ENCODE measurements around the gene UNKL. TPM values are rescaled to one million over a fixed set of nuclear protein-coding genes. Genes with fewer than 3 reads are reported as not detected.

Gene UNKL
- total and polyA plus RNA-seq, 2 of the 8 experiments (the other 6 are each of a cell fraction or from before 2014, with no cell fraction given), result 25.1 to 31.8 TPM

GRCh38 chr16:1395444-1396031, 19.0 kb downstream of the UNKL start:
- no peaks in the 10 kb centered on the region for H3K23me2 ChIP-seq (ENCODE audit: low read depth, low read length)
- H3K9ac ChIP-seq (replicated peaks in 1 of 4; ENCODE audit: extremely low read depth in 1 of 4, low read depth in 3 of 4, low read length in 3 of 4), result no peak overlapping the region
- H3K4me2 ChIP-seq (ENCODE audit: insufficient read depth in 1 of 2, low read depth in 2 of 2, low read length in 2 of 2), result no peak overlapping the region
- no peaks in the 10 kb centered on the region for H3K27me3 ChIP-seq (replicated peaks in 1 of 4; ENCODE audit: control insufficient read depth in 3 of 4, extremely low read depth in 1 of 4, insufficient read depth in 3 of 4, low read length in 3 of 4)
- no peak overlapping the region for H3K56ac ChIP-seq (replicated peaks; ENCODE audit: insufficient read length, low read depth, low read length)
- H4K91ac ChIP-seq (replicated peaks; ENCODE audit: insufficient read length, low read length), result no peak overlapping the region
- H2AK5ac ChIP-seq (ENCODE audit: low read depth, low read length), result no peak overlapping the region
- H3K79me2 ChIP-seq (ENCODE audit: control insufficient read depth in 1 of 2, insufficient read depth in 2 of 2, low read length in 2 of 2), result no peaks in the 10 kb centered on the region
- ChIA-PET POLR2A (ENCODE audit: partially characterized antibody) (no interaction called here), CTCF (ENCODE audit: partially characterized antibody) (no interaction called here)
- no peak overlapping the region for H2BK5ac ChIP-seq (ENCODE audit: low read depth, low read length)
- no peak overlapping the region for H3K14ac ChIP-seq (ENCODE audit: insufficient read length)
- H2BK20ac ChIP-seq (ENCODE audit: low read length), result no peak overlapping the region
- H2BK120ac ChIP-seq (replicated peaks; ENCODE audit: low read depth, low read length), result no peak overlapping the region
- H3K4me3 ChIP-seq (ENCODE audit: extremely low read depth in 1 of 4, insufficient read depth in 2 of 4, low read depth in 3 of 4, low read length in 4 of 4), result no peak overlapping the region
- no peaks in the 10 kb centered on the region for H3K4me1 ChIP-seq (replicated peaks in 1 of 4; ENCODE audit: control insufficient read depth in 3 of 4, insufficient read depth in 4 of 4, low read length in 3 of 4)
- WGBS, 2 experiments (ENCODE audit: extremely low coverage in 1 of 2, insufficient coverage in 1 of 2, insufficient read length in 1 of 2, insufficient replicate concordance in 2 of 2, low coverage in 1 of 2, low lambda C conversion rate in 2 of 2, missing lambda C conversion rate in 1 of 2), result 93% methylated on average over 20 of the region's 22 CpGs; no CpG with 5 or more reads in 1 of the 2 experiments
- no peak overlapping the region for H2AFZ ChIP-seq (ENCODE audit: low read length)
- H2BK15ac ChIP-seq (ENCODE audit: low read length), result no peak overlapping the region
- H3K79me1 ChIP-seq (ENCODE audit: low read depth, low read length), result no peaks in the 10 kb centered on the region
- H4K8ac ChIP-seq (ENCODE audit: extremely low read depth, insufficient read depth, low read length), result no peak overlapping the region
- no peak overlapping the region for H4K5ac ChIP-seq (ENCODE audit: insufficient read length, low read depth, low read length)
- H3K36me3 ChIP-seq (ENCODE audit: control insufficient read depth in 2 of 4, insufficient read depth in 4 of 4, low read length in 3 of 4), result peaks cover under 1 to 13% (median 6%) of the 10 kb centered on the region in 4 experiments; a peak in 4 of 8 replicates
- H3K23ac ChIP-seq (ENCODE audit: insufficient read length), result no peak overlapping the region
- FAIRE-seq (no peak), DNase-seq (ENCODE audit: low read depth in 1 of 2, low spot score in 2 of 2) (no peak)
- H4K20me1 ChIP-seq (replicated peaks in 1 of 2; ENCODE audit: control insufficient read depth in 1 of 2, insufficient read depth in 2 of 2, low read length in 2 of 2), result peaks cover 0 to 4% of the 10 kb centered on the region in 2 experiments
- no peak overlapping the region for H3K27ac ChIP-seq (ENCODE audit: low read depth, low read length)
- no peak overlapping the region for H3K4ac ChIP-seq (replicated peaks; ENCODE audit: insufficient read length, low read depth, low read length)
- H3K9me3 ChIP-seq (ENCODE audit: insufficient read depth in 2 of 2, low read depth in 1 of 2, low read length in 1 of 2), result no peaks in the 10 kb centered on the region
- no peak overlapping the region for H2BK12ac ChIP-seq (ENCODE audit: low read depth, low read length)
- no peak overlapping the region for H3K18ac ChIP-seq (ENCODE audit: extremely low read depth, low read length)
- TF ChIP-seq SIRT6 (IDR thresholded peaks at IDR 0.05; ENCODE audit: low read length) (no peak), CTCF (IDR thresholded peaks at IDR 0.05; ENCODE audit: control extremely low read depth in 1 of 3, insufficient read depth in 1 of 3, low read depth in 1 of 3, low read length in 3 of 3) (no peak), BCL11A (IDR thresholded peaks at IDR 0.05; ENCODE audit: low read depth in 2 of 2, low read length in 2 of 2) (no peak), SAP30 (IDR thresholded peaks at IDR 0.05; ENCODE audit: insufficient read depth, insufficient replicate concordance, low read length) (no peak), RNF2 (IDR thresholded peaks at IDR 0.05; ENCODE audit: borderline replicate concordance, low read depth, low read length, missing control alignments, poor library complexity, severe bottlenecking) (no peak), TEAD4 (IDR thresholded peaks at IDR 0.05; ENCODE audit: low read depth, low read length) (no peak), CHD2 (IDR thresholded peaks at IDR 0.05; ENCODE audit: low read length) (no peak), TBP (IDR thresholded peaks at IDR 0.05; ENCODE audit: low read depth, low read length) (no peak), CTBP2 (IDR thresholded peaks at IDR 0.05; ENCODE audit: borderline replicate concordance, insufficient read depth, insufficient read length, low read length) (no peak), RXRA (IDR thresholded peaks at IDR 0.05; ENCODE audit: insufficient read depth, low read depth, low read length) (no peak), SIX5 (IDR thresholded peaks at IDR 0.05; ENCODE audit: low read depth, low read length) (no peak)
